CD4-positive, alpha-beta T cell treated with Interleukin-15 for 4 hours (primary cell): ENCODE measurements around the gene PLAU.
A peak's percentile ranks its signal among the peaks of the same experiment; 100 is the strongest.
"Not testable (repeated sequence)": the region's sequence is repeated elsewhere in the genome, so short reads cannot be mapped to it uniquely, and the experiment has no call there.

Experiments
- DNase-seq: peaks from one replicate; pipeline ENCODE4 v3.0.0-alpha.2; 2020; ENCODE audit warnings: low spot score

Gene PLAU

DNA sequence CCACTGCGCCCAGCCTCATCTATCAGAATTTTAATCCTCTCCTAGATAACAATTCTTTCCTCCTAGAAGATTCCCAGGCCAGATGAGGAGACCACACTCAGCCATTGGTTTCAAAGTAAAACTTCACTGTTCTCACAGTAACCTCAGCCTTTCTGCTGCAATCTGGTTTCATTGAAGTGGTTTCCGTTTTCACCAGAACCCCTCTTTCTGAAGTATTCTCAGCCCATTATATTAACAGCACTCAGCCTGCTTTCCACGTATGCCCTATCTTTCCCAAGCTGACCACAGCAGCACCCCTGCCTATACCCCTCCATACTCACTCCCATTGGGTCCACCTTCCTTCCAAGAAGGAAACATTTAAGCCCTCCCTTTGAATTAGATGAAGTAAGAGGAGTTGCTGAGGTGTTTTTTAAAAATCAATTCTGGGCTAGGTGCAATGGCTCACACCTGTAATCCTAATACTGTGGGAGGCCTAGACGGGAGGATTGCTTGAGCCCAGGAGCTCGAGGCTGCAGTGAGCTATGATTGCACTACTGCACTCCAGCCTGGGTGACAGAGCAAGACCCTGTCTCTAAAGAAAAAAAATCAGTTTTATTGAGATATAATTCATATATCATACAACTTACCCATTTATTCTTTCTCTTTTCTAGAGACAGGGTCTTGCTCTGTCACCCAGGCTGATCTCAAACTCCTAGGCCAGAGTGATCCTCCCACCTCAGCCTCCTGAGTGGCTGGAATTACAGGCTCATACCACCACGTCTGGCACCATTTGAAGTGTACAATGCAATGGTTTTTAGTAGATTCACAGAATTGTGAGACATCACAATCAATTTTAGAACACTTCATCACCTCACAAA lies 11.3 kb downstream of the PLAU start:
- peak; percentile 67 for DNase-seq

DNA sequence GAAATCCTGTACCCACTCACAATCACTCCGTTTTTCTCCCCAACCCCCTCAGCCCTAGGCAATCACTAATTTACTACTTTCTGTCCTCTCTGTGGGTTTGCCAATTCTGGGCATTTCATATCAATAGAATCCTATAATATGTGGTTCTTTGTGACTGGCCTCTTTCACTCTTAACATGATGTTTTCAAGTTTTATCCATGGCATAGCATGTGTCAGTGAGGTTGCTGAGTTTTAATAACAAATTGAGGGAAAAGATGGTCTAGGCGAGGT lies 11.9 kb downstream of the PLAU start:
- no peak for DNase-seq

GRCh38 chr10:73923935-73924598 lies 13.1 kb downstream of the PLAU start:
- DNase-seq = no peak

GRCh38 chr10:73924935-73925334 lies 14.0 kb downstream of the PLAU start:
- DNase-seq = no peak

DNA sequence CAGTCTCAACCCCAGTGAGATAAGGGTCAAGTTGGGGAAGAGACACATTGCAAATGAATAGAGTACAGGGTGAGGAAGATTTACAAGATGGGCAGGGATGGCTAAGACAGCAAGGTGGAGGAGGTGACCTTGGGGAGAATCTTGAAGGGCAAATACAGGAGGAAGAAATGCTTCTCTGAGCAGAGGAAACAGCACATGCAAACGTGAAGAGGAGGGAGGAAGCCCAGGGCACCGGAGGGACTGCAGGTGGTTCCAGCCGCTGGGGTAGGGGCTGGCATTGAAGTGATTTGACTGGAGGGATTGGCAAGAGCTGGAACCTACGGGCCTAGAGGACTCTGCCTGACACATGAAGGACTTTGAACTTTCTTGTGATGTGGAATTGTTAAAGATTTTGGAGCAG lies 14.6 kb downstream of the PLAU start:
- no peak for DNase-seq

DNA sequence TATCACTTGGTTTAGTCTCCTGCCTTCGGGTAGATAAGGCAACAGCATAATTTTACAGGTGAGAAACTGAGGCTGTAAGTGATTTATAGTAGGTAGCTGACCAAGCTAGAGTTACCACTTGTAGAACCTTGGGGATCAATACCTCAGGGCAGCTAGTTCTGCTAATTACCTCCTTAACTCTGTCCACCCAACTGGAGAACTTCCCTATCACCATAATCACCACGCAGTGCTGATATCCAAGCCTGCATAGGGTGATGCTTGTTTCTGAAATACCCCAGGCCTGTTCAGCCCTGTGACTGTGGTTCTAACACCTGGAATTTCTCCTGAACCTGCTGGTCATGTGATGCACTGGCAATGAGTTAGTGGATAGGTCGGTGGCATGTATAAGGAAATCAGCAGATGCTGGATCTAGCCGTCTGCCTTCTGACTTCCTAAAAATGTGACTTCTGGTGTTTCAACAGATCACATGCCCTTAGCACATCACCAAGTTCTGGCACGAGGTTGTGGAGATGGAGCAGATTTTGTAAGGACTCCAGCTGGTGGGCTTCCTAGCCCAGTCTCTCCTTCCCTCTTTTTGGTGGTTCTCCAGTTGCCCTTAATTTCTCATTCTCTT lies 15.3 kb downstream of the PLAU start:
- no peak for DNase-seq

DNA sequence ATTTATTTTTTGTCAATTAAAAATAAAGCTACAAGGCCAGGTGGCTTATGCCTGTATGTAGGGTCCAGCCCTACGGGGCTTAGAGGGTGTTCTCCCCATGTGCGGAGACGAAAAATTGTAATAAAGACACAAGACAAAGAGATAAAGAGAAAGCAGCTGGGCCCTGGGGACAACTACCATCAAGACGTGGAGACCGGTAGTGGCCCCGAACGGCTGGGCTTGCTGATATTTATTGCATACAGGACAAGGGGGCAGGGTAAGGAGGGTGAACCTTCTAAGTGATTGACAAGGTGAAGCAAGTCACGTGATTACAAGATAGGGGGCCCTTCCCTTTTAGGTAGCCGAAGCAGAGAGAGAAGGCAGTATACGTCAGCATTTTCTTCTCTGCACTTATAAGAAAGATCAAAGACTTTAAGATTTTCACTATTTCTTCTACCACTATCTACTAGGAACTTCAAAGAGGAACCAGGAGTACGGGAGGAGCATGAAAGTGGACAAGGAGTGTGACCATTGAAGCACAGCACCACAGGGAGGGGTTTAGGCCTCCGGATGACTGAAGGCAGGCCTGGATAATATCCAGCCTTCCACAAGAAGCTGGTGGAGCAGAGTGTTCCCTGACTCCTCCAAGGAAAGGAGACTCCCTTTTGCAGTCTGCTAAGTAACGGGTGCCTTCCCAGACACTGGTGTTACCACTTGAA lies 19.8 kb downstream of the PLAU start:
- DNase-seq = not testable (repeated sequence)

- peak; percentile 83 for DNase-seq
Observed at GRCh38 chr10:73931767-73932619, 21.1 kb downstream of the PLAU start.

DNA sequence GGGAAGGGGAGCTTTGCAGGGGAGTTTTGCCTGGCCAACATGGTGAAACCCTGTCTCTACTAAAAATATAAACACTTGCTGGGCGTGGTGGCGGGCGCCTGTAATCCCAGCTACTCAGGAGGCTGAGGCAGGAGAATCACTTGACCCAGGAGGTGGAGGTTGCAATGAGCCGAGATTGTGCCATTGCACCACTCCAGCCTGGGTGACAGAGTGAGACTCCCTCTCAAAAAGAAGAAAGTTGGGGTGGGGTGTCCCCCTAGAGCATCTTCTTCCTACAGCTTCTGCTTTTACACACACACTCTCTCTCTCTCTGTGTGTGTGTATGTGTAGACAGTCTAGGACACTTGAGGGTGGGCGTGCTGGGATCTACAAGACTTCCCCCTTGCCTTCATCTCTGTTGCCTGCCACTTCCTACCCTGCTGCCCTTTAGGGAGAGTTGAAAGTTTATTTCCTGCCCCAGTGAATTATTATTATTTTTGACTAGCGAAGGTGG lies 21.7 kb downstream of the PLAU start:
- no peak for DNase-seq

GRCh38 chr10:73934074-73934473 lies 23.1 kb downstream of the PLAU start:
- DNase-seq = no peak

DNA sequence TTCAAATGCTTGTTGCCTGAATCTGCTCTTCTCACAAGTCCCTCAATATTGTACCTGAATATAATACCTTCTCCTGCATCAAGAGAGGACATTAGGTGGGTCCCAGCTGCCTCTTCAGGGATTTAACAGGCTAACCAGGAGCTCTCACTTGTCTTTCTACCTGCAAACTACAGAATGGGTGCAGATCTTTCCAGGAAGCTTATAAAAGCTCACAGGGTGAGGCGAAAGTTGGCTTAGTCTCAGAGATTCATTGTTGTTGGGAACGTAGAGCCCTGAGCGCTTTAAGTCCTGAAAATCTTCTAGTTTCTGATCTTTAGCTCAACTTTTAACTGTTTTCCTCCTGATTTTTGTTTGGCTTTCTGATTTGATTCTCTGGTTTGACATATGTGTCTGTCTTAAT lies 25.0 kb downstream of the PLAU start:
- DNase-seq = no peak

GRCh38 chr10:73937333-73938043 lies 26.6 kb downstream of the PLAU start:
- DNase-seq = no peak

DNA sequence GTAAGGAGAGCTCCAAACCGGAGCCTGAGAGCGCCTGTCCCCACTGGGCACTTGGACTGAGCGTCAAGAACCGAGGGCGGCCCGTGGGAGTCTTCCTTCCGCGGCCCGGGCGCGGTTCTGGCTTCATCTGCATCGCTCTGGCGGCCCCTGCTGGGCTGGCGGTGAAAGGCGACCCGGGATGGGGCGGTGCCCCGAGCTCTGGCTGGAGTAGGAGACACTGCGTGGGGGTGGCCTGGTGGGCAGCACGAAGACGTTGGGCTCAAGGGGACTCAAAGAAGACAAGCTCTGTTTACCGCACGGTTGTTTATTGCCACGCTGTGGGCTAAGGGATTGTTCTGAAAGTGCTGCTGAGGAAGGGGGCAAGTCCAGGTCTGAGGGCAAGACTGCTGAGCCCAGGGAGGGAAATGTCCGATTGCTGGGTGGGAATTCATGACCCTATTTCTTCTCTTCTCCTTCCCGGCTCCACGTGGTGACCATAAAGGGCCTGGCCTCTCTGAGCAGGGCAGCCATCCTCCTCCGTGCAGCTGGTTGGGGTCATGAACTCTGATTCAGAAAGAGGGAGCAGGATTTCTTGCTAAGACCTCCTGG lies 29.8 kb downstream of the PLAU start:
- peak; percentile 88 for DNase-seq

DNA sequence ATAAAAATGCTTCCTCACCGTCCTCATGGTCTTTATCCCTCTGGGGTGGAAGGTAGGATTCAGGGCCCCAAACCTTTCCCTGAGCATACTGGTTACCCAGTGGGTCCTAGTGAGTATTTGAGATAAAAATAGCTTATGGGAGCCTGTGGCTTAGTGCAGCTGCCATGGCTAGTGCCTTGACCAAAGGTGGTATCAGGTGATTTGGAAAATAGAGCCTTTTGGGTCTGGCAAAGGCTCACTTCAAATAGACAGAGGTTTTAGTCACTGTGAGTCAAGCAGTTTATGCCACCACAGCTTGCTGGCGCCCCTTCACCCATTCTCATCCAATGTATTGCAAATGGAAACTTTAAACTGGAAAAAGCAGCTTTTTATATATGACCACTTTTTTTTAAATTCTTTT lies 30.4 kb downstream of the PLAU start:
- no peak for DNase-seq

DNA sequence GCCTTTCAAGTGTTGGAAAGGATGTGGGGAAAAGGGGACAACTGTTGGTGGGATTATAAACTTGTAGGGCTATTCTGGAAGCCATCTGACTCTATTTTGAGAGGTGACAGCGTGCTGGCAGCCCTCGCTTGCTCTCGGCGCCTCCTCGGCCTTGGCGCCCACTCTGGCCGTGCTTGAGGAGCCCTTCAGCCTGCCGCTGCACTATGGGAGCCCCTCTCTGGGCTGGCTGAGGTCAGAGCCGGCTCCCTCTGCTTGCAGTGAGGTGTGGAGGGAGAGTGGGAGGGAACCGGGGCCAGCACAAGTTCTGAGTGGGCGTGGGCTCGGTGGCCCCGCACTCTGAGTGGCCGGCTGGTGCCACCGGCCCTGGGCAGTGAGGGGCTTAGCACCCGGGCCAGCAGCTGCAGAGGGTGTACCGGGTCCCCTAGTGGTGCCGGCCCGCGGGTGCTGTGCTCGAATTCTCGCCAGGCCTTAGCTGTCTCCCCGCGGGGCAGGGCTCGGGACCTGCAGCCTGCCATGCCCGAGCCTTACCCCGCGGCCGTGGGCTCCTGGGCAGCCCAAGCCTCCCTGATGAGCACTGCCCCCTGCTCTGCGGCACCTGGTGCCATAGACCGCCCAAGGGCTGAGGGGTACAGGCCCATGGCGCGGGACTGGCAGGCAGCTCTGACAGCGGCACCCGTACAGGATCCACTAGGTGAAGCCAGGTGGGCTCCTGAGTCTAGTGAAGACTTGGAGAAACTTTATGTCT lies 33.6 kb downstream of the PLAU start:
- no peak for DNase-seq

GRCh38 chr10:73946253-73947145 lies 35.6 kb downstream of the PLAU start:
- no peak for DNase-seq

DNA sequence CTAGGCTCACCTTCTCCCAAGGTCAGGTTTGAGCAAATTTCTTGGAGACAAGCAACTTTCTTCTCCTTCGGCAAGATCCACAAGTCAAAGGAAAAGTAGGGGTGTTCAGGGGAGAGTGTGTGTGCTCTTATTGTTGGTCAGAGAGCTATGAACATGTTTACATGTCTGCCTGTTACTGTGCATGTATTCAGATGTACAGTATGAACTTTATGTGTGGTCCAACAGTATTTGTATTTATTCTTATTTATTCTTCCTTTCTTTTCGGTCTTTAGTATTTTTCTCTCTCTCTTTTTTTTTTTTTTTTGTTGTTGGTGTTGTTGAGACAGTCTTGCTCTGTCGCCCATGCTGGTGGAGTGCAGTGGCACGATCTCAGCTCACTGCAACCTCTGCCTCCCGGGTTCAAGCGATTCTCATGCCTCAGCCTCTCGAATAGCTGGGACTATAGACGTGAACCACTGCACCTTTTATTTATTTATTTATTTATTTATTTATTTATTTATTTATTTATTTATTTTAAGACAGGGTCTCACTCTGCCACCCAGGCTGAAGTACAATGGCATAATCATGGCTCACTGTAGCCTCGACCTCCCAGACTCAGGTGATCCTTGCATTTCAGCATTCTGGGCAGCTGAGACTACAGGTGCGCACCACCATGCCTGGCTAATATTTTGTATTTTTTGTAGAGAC lies 38.2 kb downstream of the PLAU start:
- DNase-seq = no peak
